Liver (tissue), 9 donors: ENCODE results near the gene SH2D7. TPM values are rescaled to one million over a fixed set of nuclear protein-coding genes. Genes with fewer than 3 reads are reported as not detected.

Experiments used
- DNase-seq: peaks from one replicate; pipeline ENCODE4 v3.0.0-alpha.2; 2017; ENCODE audit warnings: low spot score
- H3K27ac ChIP-seq, 2 donors: one replicate each; pipeline ENCODE4 v1.7.0; 2013; ENCODE audit warnings: inconsistent platforms in 2 of 2, low read length in 2 of 2, control low read depth in 1 of 2, low read depth in 1 of 2, mild to moderate bottlenecking in 1 of 2
- H3K27me3 ChIP-seq, 4 donors: one replicate each; pipeline versions ENCODE4 v1.6.1 to v1.7.0; 2013; ENCODE audit warnings: low read length in 3 of 4, inconsistent platforms in 1 of 4, mild to moderate bottlenecking in 1 of 4, moderate library complexity in 1 of 4; ENCODE audit not compliant: control insufficient read depth in 4 of 4, insufficient read depth in 4 of 4
- H3K36me3 ChIP-seq, 4 donors: one replicate each; pipeline versions ENCODE4 v1.6.1 to v1.7.0; 2013; ENCODE audit warnings: low read length in 3 of 4, mild to moderate bottlenecking in 3 of 4, low read depth in 1 of 4, moderate library complexity in 1 of 4; ENCODE audit not compliant: control insufficient read depth in 4 of 4, insufficient read depth in 3 of 4
- H3K4me1 ChIP-seq, 4 donors: one replicate each; pipeline versions ENCODE4 v1.6.1 to v1.7.0; 2013; ENCODE audit warnings: low read length in 3 of 4, mild to moderate bottlenecking in 3 of 4, moderate library complexity in 1 of 4; ENCODE audit not compliant: control insufficient read depth in 4 of 4, insufficient read depth in 4 of 4
- H3K4me3 ChIP-seq, 3 donors: one replicate each; pipeline versions ENCODE4 v1.6.1 to v1.7.0; 2013; ENCODE audit warnings: low read length in 3 of 3, control low read depth in 1 of 3, low read depth in 1 of 3, mild to moderate bottlenecking in 1 of 3
- H3K9ac ChIP-seq, 2 donors: one replicate each; pipeline ENCODE4 v1.7.0; 2013; ENCODE audit warnings: low read length in 2 of 2, mild to moderate bottlenecking in 2 of 2, moderate library complexity in 2 of 2, control low read depth in 1 of 2, low read depth in 1 of 2
- H3K9me3 ChIP-seq, 4 donors: one replicate each; pipeline versions ENCODE4 v1.6.1 to v1.7.0; 2013; ENCODE audit warnings: low read length in 3 of 4; ENCODE audit not compliant: control insufficient read depth in 4 of 4
- FOXA2 ChIP-seq: IDR thresholded peaks from 2 replicates; pipeline ENCODE4 v1.6.1; 2016; ENCODE audit warnings: antibody characterized with exemption
- HNF4A ChIP-seq, 2 donors: conservative IDR thresholded peaks; 2 replicates each; pipeline ENCODE4 v1.6.1; 2016; ENCODE audit warnings: antibody characterized with exemption in 2 of 2, mild to moderate bottlenecking in 2 of 2
- JUND ChIP-seq, 2 donors: IDR thresholded peaks; 2 replicates each; pipeline ENCODE4 v1.6.1; 2016; ENCODE audit warnings: antibody characterized with exemption in 2 of 2
- MAX ChIP-seq: IDR thresholded peaks from 2 replicates; pipeline ENCODE4 v1.6.1; 2016; ENCODE audit warnings: antibody characterized with exemption
- RAD21 ChIP-seq, 2 donors: IDR thresholded peaks; 2 replicates each; pipeline ENCODE4 v1.6.1; 2016; ENCODE audit warnings: antibody characterized with exemption in 2 of 2, mild to moderate bottlenecking in 2 of 2
- REST ChIP-seq: IDR thresholded peaks from 2 replicates; pipeline ENCODE4 v1.6.1; 2016; ENCODE audit warnings: antibody characterized with exemption, mild to moderate bottlenecking
- RXRA ChIP-seq, 2 donors: IDR thresholded peaks; 2 replicates each; pipeline ENCODE4 v1.6.1; 2017 to 2018; ENCODE audit warnings: antibody characterized with exemption in 2 of 2, mild to moderate bottlenecking in 1 of 2
- ZBTB33 ChIP-seq: IDR thresholded peaks from 2 replicates; pipeline ENCODE4 v1.6.1; 2016; ENCODE audit warnings: antibody characterized with exemption
- WGBS: extraction: QIAGEN DNeasy Blood & Tissue Kit; methylation state at CpG from one replicate; pipeline ENCODE4 v1.1.7; 2013; 5-methylcytosine and 5-hydroxymethylcytosine counted together
- polyA plus RNA-seq, 2 donors: library from polyadenylated mRNA; stranded (reverse) in 1 of 2; unstranded in 1 of 2; fragments of 200-250 nt in 1 of 2; fragments of >200 nt in 1 of 2; fragmentation: Nextera tagmentation in 1 of 2; extraction: Ambion mirVana in 1 of 2; gene quantifications; one replicate each; pipeline versions ENCODE4 v1.2.1 to v1.2.3, GENCODE V29; 2013 to 2015
- total RNA-seq, 2 donors: library from RNA; depleted of rRNA; stranded (reverse); fragments of >200 nt; gene quantifications; one replicate each; pipeline ENCODE4 v1.2.3, GENCODE V29; 2014
- TF ChIP-seq, protein P1 (sequence below): fragments of 150-350 bp; IDR thresholded peaks from 2 replicates; pipeline ENCODE4 v1.5.1; 2017; ENCODE audit warnings: improper control_type of control experiment, low read depth, low read length; ENCODE audit not compliant: missing input control
- donor health status: healthy.
- donor health status: healthy.
- donor health status: healthy.
- donor health status: healthy.
- donor health status: healthy.

Gene SH2D7
- total and polyA plus RNA-seq, 4 donors: not detected

DNA sequence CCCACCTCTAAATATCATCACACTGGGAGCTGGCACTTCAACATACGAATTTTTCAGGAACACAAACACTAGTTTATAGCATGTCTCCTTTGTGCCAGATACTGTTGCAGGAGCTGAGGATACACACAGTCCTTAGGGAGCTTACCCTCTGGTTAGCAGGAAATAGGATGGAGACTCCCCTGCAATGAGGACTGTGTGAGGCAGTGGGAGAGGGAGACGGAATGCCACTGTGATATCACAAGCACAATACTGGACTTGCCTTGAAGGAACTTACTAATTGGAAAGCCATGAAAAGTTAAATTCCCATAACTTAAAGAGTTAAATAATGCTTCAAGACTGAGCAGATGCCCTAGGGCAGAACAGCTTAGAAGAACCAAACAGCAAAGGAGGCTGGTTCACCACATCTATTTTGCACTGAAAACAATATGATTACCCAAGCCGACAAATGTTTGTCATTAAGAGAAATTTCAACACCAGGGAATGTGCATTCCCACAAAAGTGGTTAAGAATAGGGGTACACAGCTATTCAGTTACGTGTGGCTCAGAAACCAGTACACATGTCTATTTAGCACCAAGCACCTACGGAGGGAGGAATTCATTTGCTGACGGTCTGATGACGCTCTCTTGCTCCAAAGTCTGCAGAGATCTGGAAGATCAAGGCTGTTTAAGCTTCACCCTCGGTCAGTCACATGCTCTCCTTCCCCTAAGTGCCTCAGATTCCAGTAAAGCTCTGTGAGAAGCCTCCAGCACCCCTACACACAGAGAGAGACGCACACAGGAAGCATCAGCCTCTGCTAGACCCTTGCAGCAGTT, 20.1 kb upstream of the SH2D7 start (continued):
- TF ChIP-seq, protein P1, sequence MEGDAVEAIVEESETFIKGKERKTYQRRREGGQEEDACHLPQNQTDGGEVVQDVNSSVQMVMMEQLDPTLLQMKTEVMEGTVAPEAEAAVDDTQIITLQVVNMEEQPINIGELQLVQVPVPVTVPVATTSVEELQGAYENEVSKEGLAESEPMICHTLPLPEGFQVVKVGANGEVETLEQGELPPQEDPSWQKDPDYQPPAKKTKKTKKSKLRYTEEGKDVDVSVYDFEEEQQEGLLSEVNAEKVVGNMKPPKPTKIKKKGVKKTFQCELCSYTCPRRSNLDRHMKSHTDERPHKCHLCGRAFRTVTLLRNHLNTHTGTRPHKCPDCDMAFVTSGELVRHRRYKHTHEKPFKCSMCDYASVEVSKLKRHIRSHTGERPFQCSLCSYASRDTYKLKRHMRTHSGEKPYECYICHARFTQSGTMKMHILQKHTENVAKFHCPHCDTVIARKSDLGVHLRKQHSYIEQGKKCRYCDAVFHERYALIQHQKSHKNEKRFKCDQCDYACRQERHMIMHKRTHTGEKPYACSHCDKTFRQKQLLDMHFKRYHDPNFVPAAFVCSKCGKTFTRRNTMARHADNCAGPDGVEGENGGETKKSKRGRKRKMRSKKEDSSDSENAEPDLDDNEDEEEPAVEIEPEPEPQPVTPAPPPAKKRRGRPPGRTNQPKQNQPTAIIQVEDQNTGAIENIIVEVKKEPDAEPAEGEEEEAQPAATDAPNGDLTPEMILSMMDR: no peak
- TF ChIP-seq RXRA (IDR thresholded peaks at IDR 0.05): peak; percentile 61 to 71

DNA sequence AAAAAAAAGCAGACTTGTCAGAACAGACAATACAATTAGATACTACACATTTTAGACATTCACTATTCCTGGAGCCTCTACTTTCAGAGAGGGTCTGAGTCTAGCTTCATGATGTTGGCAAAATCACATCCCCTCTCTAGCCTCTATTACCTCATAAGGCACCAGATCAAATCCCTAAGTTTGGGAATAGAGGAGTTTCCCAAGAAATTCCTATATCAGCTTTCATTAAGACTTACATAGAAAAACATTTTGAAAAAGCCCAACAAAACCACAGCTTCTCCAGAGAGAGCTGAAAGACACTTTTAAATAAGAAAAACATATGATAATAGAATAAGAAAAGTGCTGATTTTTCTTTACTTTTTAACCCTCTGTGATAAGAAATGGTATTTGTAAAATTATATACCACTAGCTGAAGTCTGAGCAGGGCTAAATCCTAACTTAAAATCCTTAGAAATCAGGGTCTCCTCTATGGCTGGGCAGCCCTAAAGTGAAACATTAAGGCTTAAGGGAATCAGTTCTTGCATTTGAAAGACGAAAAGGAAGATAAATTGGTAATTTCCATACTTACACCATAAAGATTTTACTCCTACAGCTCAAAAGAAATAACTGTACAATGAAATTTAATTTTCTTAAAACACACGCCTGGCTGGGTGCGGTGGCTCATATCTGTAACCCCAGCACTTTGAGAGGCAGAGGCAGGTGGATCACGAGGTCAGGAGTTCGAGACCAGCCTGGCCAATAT, 19.1 kb upstream of the SH2D7 start:
- Histone ChIP-seq H3K27ac (peak overlapping the region; percentile 81 to 92), H3K36me3 (no peaks in the 10 kb centered on the region), H3K4me3 (no peak overlapping the region), H3K27me3 (no peaks in the 10 kb centered on the region), H3K9ac (peak overlapping the region; percentile 64 to 96), H3K9me3 (no peaks in the 10 kb centered on the region), H3K4me1 (peaks cover 12 to 52% (median 29%) of the 10 kb centered on the region in 4 donors)
- WGBS: 87% methylated on average over 5 of the region's 5 CpGs
- TF ChIP-seq REST (no peak), HNF4A (conservative IDR thresholded peaks at IDR 0.05) (no peak), RAD21 (IDR thresholded peaks at IDR 0.05) (no peak), MAX (no peak), ZBTB33 (no peak), FOXA2 (no peak), JUND (IDR thresholded peaks at IDR 0.05) (no peak)
- DNase-seq: no peak
